ENCODE results near the gene MRS2. TPM values are rescaled to one million over a fixed set of nuclear protein-coding genes. Genes with fewer than 3 reads are reported as not detected.
A peak's percentile ranks its signal among the peaks of the same experiment; 100 is the strongest.
"Not testable (repeated sequence)": the region's sequence is repeated elsewhere in the genome, so short reads cannot be mapped to it uniquely, and the experiment has no call there.

MRS2 gene
- total RNA-seq, 6 experiments from 2014 or later, result 11.1 to 16.4 (median 13.1) TPM

GRCh38 chr6:24356310-24356973, 46.3 kb upstream of the MRS2 start:
- WGBS (ENCODE audit: insufficient coverage, low coverage, low lambda C conversion rate, missing lambda C conversion rate), result 41% methylated on average over 5 of the region's 5 CpGs
- H3K4me3 ChIP-seq, result no peak overlapping the region
- intact Hi-C loops (cut with DNase I), result no loop called here

GRCh38 chr6:24357336-24358218, 45.2 kb upstream of the MRS2 start, which contains the start of gene DCDC2:
TSS of gene DCDC2 (minus strand) at chr6:24358059. CDS start at chr6:24357750, 309 bp downstream.
- no peak for TF ChIP-seq CTCF (IDR thresholded peaks at IDR 0.05)
- no peak for TF ChIP-seq POLR2A (IDR thresholded peaks at IDR 0.05)

More at GRCh38 chr6:24356310-24356973, 46.3 kb upstream of the MRS2 start:
- Histone ChIP-seq H3K27me3 (no peaks in the 10 kb centered on the region), H3K9me3 (no peaks in the 10 kb centered on the region), H3K36me3 (no peaks in the 10 kb centered on the region), H3K27ac (no peak overlapping the region), H3K4me1 (peaks cover 0 to 22% (median 3%) of the 10 kb centered on the region in 4 donors)
- DNase-seq (no peak), ATAC-seq (no peak)
- TF ChIP-seq CTCF (IDR thresholded peaks at IDR 0.05), result no peak
- TF ChIP-seq POLR2A (IDR thresholded peaks at IDR 0.05), result no peak

GRCh38 chr6:24358219-24358821, 44.4 kb upstream of the MRS2 start:
- DNase-seq (no peak), ATAC-seq (no peak)
- H3K9me3 ChIP-seq, result no peaks in the 10 kb centered on the region
- H3K27ac ChIP-seq, result no peak overlapping the region
- intact Hi-C loops (cut with DNase I), result no loop called here
- TF ChIP-seq CTCF (IDR thresholded peaks at IDR 0.05) (no peak), POLR2A (IDR thresholded peaks at IDR 0.05) (no peak)
- H3K36me3 ChIP-seq, result no peaks in the 10 kb centered on the region
- WGBS (ENCODE audit: insufficient coverage, low coverage, low lambda C conversion rate, missing lambda C conversion rate), result 42% methylated on average over 12 of the region's 12 CpGs
- peak overlapping the region in 2 of 3 donors; percentile 18 to 46 for H3K4me3 ChIP-seq
- no peaks in the 10 kb centered on the region for H3K27me3 ChIP-seq
- peaks cover 0 to 22% (median 3%) of the 10 kb centered on the region in 4 donors for H3K4me1 ChIP-seq

More at GRCh38 chr6:24357336-24358218, 45.2 kb upstream of the MRS2 start, which contains the start of gene DCDC2:
- Histone ChIP-seq H3K4me1 (peaks cover 0 to 22% (median 3%) of the 10 kb centered on the region in 4 donors), H3K4me3 (peak within 1 kb of the TSS in 2 of 3 donors; percentile 18 to 46), H3K27me3 (no peaks in the 10 kb centered on the region), H3K9me3 (no peaks in the 10 kb centered on the region), H3K36me3 (no peaks in the 10 kb centered on the region), H3K27ac (no peak within 1 kb of the TSS)
- ATAC-seq (peak; percentile 73 to 76 (median 75)), DNase-seq (peak; percentile 54 to 75 (median 56))
- intact Hi-C loops (cut with DNase I), result no loop called here
- 4% methylated on average over 16 of the region's 61 CpGs for WGBS (ENCODE audit: insufficient coverage, low coverage, low lambda C conversion rate, missing lambda C conversion rate)

- peak overlapping the region in 1 of 3 donors; percentile 9 for H3K27ac ChIP-seq
- intact Hi-C loops (cut with DNase I), result no loop called here
- H3K4me1 ChIP-seq, result peaks cover 0 to 22% (median 3%) of the 10 kb centered on the region in 4 donors
- no peaks in the 10 kb centered on the region for H3K9me3 ChIP-seq
- peak; percentile 46 to 73 (median 57) for DNase-seq
- H3K27me3 ChIP-seq, result no peaks in the 10 kb centered on the region
- TF ChIP-seq CTCF (IDR thresholded peaks at IDR 0.05), result peak; percentile 36 to 70 (median 50)
- TF ChIP-seq POLR2A (IDR thresholded peaks at IDR 0.05), result no peak
- ATAC-seq, result peak; percentile 71 to 84 (median 80)
- WGBS (ENCODE audit: insufficient coverage, low coverage, low lambda C conversion rate, missing lambda C conversion rate), result 17% methylated on average over 36 of the region's 55 CpGs
- peak overlapping the region; percentile 23 to 52 (median 32) for H3K4me3 ChIP-seq
- H3K36me3 ChIP-seq, result no peaks in the 10 kb centered on the region
These were observed 42.9 kb upstream of the MRS2 start for GRCh38 chr6:24359640-24360454.

GRCh38 chr6:24362363-24362762, 40.4 kb upstream of the MRS2 start:
- DNase-seq; intact Hi-C loops (cut with DNase I); H3K27me3 ChIP-seq; H3K36me3 ChIP-seq; H3K27ac ChIP-seq; H3K4me3 ChIP-seq; H3K9me3 ChIP-seq; ATAC-seq: not testable (repeated sequence)
- H3K4me1 ChIP-seq, result peaks cover 0 to 20% (median 3%) of the 10 kb centered on the region in 4 donors
- WGBS (ENCODE audit: insufficient coverage, low coverage, low lambda C conversion rate, missing lambda C conversion rate), result 55% methylated on average over 5 of the region's 5 CpGs

GRCh38 chr6:24365103-24365633, 37.6 kb upstream of the MRS2 start:
- H3K27me3 ChIP-seq; intact Hi-C loops (cut with DNase I); H3K4me3 ChIP-seq; H3K9me3 ChIP-seq; H3K36me3 ChIP-seq; DNase-seq; H3K4me1 ChIP-seq; H3K27ac ChIP-seq: not testable (repeated sequence)
- ATAC-seq, result peak; percentile 38 to 95 (median 80)
- WGBS (ENCODE audit: insufficient coverage, low coverage, low lambda C conversion rate, missing lambda C conversion rate), result 49% methylated on average over 7 of the region's 8 CpGs

All from right lobe of liver (tissue), 6 donors.